HL-60 (cell line): ENCODE measurements around the gene DNAH8.

ENCODE experiments used
- CTCF ChIP-seq: IDR thresholded peaks from one replicate; pipeline ENCODE4 v1.5.1; 2011; ENCODE audit warnings: low read length, control low read depth, inconsistent platforms; ENCODE audit not compliant: insufficient read depth
- POLR2AphosphoS5 ChIP-seq: IDR thresholded peaks from 2 replicates; pipeline ENCODE4 v1.6.1; 2012; ENCODE audit warnings: low read depth

DNA sequence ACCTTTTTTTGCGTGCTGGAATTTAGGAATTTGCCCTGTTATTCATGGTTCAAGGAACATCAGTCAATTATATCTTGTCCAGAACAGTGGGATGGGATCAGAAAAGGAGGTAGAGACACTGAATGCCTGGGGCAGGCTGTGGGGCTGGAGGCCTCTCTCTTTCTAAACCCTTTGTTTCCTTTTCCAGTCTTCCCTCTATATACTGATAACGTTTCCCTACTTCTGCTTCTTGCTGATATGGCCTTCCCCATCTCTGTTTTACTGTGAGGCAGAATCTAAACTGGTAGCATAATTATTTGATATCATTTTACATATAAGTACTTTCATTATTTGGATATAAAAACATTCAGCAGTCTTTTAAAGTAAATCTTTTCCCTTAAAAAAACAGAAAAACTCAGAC, 67.5 kb downstream of the DNAH8 start:
- no peak for TF ChIP-seq CTCF
- TF ChIP-seq POLR2AphosphoS5 = no peak
